Stimulated activated CD4-positive, alpha-beta T cell treated with anti-CD3 and anti-CD28 coated beads, Interleukin-1b, Interleukin-23, amount 100 ng/mL, for 48 hours (primary cell): ENCODE results near the gene SLC5A3.

Experiments used
- DNase-seq: peaks from one replicate; pipeline ENCODE4 v3.0.0-alpha.2; 2020

The SLC5A3 gene

GRCh38 chr21:34073032-34073748 is at the start of gene SLC5A3, which contains the start of gene MRPS6:
Gene SLC5A3, plus strand, starts transcription at chr21:34073578. Its CDS starts 21,621 bp downstream, at chr21:34095199.
Gene MRPS6, plus strand, starts transcription at chr21:34073578. Its CDS starts 123 bp downstream, at chr21:34073701.
- DNase-seq, result peak; percentile 69

DNA sequence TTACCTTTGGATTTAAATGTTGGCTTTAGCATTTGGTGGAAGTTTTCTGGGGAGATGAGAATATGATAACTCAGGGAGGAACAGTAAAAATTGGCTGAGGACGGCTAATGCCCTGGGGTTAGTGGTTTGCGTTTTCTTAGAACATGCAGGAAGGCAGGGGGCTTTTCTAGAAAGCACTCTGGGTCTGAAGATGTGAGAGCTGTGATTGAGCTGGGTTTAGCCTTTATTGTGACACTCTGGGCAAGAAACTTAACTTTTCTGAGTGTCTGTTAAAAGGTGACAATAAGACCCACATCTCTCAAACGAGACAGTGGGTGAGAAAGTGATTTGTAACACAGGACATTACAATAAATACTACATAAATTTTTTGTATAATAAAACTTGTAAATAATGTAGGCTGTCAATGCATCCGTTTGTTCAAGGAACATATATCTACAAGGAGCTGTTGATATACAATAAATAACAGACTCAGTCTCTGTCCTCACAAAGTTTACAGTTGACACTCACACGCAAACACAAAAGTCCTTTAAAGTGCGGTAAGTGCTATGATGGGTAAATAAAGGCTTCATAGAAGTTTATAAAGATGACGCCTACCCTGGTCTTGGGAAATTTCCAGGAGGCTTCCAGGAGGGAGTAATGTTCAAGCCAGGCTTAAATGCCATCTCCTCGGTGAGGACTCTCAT is 49.5 kb upstream of the SLC5A3 start:
- no peak for DNase-seq

DNA sequence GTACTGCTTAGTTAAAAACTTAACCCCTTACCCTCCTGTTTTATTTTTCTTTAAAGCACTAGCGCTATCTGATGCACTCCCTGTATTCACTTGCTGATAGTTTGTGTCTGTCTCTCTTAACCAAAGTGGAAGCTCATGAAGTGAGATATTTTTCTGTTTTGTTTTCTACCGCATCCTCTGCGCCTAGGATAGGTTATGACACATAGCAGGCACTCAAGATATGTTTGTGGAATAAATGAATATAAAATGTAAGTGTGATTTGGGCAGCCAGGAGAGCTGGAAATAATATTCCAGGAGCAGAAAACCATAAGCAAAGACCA is 49.0 kb upstream of the SLC5A3 start:
- DNase-seq, result no peak

GRCh38 chr21:34027721-34028461 is 45.5 kb upstream of the SLC5A3 start:
- DNase-seq, result no peak

GRCh38 chr21:34029743-34030528 is 43.4 kb upstream of the SLC5A3 start:
- DNase-seq, result peak; percentile 58

GRCh38 chr21:34031835-34032370 is 41.5 kb upstream of the SLC5A3 start:
- DNase-seq, result peak; percentile 37

- no peak for DNase-seq
Observed at GRCh38 chr21:34034369-34035014, 38.9 kb upstream of the SLC5A3 start.

- no peak for DNase-seq
Observed at GRCh38 chr21:34035619-34036354, 37.6 kb upstream of the SLC5A3 start.

DNA sequence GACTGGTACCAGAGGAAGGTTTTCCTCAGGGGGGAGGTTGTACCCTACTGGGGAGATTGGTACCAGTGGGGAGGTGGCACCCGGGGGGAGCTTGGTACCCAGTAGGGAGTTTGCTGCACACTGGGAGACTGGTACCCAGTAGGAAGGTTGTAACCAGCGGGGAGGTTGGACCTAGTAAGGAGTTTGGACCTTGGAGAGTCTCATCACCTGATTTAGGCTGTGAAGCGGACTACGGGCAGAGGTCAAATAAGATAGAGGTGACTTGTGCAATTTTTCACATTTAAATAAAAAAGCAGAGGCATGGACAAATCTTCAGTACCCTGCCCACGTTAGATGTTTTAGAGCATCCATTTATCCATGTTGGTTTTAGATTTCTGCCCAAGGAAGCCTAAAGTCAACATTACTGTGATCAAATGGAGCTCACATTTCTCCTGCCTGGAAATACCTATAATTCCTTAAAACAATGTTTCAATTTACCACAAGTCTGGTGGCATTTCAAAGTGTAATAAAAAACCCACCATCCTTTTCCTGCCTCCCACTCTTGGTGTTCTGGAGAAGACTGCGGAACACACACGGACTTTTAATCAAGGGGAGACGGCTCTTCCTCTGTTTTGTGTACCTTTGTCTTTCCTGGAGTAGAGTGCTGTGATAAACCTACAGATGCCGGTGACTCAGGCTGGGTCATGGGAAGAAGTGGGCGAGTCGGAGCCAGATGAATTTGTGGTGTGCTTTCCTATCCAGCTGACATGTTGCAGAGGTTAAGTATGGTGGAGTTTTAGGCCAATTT is 36.2 kb upstream of the SLC5A3 start:
- no peak for DNase-seq

DNA sequence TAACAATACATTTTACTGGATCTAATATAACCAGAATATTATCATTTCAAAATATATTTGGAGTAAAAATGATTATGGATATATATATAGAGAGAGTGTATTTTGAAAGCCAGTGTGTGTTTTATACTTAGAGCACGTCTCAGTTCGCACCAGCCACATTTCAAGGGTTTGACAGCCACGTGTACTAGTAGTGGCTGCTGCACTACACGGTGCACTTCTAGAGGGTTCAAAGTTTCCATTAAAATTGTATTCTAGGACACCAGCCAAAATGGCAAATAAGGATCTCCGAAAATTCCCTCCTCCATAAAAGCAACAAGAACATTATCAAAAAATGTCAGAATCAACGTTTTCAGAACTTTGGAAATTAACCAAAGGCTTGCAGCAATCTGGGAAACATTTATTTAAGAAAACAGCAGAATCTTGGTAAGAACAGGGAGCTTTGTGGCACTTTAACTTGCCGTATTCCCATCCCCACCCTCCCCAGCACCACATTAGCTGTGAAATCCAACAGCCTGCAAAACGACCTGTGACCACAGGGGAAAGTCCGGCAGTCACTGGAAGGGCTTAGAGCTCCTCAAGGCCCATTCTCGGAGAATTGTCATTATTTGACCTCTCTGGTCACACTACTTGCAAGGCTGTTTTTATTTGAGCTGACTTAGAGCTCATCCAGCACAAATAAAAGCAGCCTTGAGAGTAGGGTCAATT is 33.5 kb upstream of the SLC5A3 start:
- DNase-seq, result no peak

GRCh38 chr21:34042735-34043134 is 30.6 kb upstream of the SLC5A3 start:
- DNase-seq, result no peak

- no peak for DNase-seq
Observed at GRCh38 chr21:34043333-34043732, 30.0 kb upstream of the SLC5A3 start.

DNA sequence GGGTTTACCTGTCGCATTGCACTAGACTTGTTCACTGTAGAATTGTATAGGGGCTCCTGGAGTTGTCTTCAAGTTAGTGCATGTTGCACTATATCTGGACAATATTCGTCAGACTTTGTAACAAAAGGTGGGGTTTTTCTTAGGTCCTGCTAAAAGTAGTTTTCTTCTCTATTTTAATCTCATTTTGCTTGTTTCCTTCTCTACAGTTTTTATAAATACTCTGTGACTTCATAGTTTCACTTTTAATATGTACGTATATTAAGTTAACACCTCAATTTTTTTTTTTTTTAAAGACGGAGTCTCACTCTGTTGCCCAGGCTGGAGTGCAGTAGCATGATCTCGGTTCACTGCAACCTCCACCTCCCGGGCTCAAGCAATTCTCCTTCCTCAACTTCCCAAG is 26.5 kb upstream of the SLC5A3 start:
- no peak for DNase-seq

GRCh38 chr21:34047835-34048234 is 25.5 kb upstream of the SLC5A3 start:
- no peak for DNase-seq

GRCh38 chr21:34052171-34052570 is 21.2 kb upstream of the SLC5A3 start:
- no peak for DNase-seq

DNA sequence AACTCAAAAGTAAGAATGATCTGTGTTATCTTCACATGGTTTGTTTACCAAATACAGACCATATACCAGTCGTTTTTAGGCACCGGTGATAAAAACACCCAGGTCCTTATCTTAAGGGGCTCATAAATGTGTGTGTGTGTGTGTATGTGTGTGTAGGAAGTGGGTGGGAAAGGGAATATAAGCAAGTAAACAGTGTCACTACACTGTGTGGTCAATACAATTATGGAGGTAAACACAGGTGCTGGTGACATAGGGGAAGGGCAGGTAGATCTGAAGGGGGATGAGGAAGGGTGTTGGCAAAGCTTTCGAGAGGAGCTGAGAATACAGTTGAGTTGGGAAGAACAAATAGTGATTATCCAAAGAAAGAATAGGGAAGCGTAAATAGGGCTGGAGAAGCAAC is 19.1 kb upstream of the SLC5A3 start:
- DNase-seq, result no peak

- no peak for DNase-seq
Observed at GRCh38 chr21:34055615-34056014, 17.8 kb upstream of the SLC5A3 start.

GRCh38 chr21:34061983-34062382 is 11.4 kb upstream of the SLC5A3 start:
- no peak for DNase-seq

GRCh38 chr21:34065027-34065426 is 8.4 kb upstream of the SLC5A3 start:
- no peak for DNase-seq

DNA sequence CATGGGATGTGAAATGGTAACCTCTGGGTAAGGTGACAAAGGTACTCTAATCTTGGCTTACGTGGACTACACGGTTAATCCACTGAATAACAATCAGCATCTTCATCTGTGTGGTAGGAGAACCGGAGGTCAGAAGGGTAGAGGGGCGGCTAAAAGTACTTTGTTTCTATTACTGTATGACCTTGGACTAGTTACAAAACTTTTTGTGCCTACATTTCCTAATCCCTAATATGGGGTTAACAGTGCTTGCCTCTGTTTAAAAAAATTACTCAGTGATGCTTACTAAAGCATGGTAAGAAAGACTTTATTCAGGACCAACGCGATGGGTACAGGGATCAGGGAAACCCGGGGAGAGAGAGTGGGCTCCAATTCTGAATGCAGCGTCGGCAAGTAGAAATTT is 1.7 kb upstream of the SLC5A3 start:
- DNase-seq, result no peak
